A549 treated with CORT108297 at 1 μM for 4 hours (cell line): Measurements from ENCODE around the gene EBLN2. TPM values are rescaled to one million over a fixed set of nuclear protein-coding genes. Genes with fewer than 3 reads are reported as not detected.

ENCODE experiments used
- total RNA-seq: library from RNA; stranded (reverse); fragments of 200-300 nt; extraction: Qiagen RNA extraction; gene quantifications from 5 replicates; pipeline ENCODE4 v1.2.3, GENCODE V29; 2022

Gene EBLN2
- 0.37 to 0.67 TPM (median 0.50 TPM) in 5 replicates for total RNA-seq

GRCh38 chr3:73061416-73061815 is at the start of gene EBLN2:
TSS of gene EBLN2 (plus strand) at chr3:73061659. CDS start at chr3:73062082, 423 bp downstream.

Other genes with a start within 250 kb of the EBLN2 start
- 17.3 to 20.2 TPM (median 17.5 TPM) in 5 replicates for gene SHQ1, start 213.2 kb upstream of the EBLN2 start, total RNA-seq
- gene GXYLT2, start 173.6 kb upstream of the EBLN2 start, total RNA-seq = 0.95 to 2.2 TPM (median 1.6 TPM) in 5 replicates
- gene PPP4R2, start 64.8 kb upstream of the EBLN2 start, total RNA-seq = 26.7 to 44.0 TPM (median 35.3 TPM) in 5 replicates